Neural progenitor cell (in vitro differentiated cells): ENCODE measurements around the gene GNAQ.

Source experiments
- EZH2 ChIP-seq: fragments of 200-600 bp; sonication (generic); IDR thresholded peaks from 2 replicates; pipeline ENCODE4 v1.6.1; 2017; ENCODE audit warnings: antibody characterized with exemption, mild to moderate bottlenecking, moderate library complexity
- EZH2phosphoT487 ChIP-seq: fragments of 200-600 bp; sonication (generic); IDR thresholded peaks from 2 replicates; pipeline ENCODE4 v1.6.1; 2017; ENCODE audit warnings: antibody characterized with exemption
- TF ChIP-seq, protein P1 (sequence below): fragments of 200-600 bp; sonication (generic); IDR thresholded peaks from 2 replicates; pipeline ENCODE4 v1.5.1; 2017; ENCODE audit warnings: antibody characterized with exemption, mild to moderate bottlenecking

DNA sequence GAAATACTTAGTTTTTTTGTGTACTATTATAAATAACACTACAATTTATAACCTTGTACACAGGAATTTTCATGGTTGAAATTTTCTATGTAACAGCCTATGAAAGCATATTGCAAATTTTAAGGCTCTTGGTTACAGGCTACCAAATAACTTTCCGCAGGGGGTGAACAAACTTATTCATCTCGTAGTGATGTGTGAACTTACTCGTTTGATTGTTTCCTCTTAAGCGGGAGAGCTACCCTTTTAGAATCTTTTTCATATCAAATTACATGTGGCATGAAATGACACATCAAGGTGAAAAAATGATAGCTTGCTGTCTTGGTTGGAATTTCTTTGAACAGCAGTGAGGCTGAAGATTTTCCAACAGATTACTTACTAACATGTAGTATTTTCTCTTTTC lies 292.7 kb downstream of the GNAQ start:
- TF ChIP-seq, protein P1, sequence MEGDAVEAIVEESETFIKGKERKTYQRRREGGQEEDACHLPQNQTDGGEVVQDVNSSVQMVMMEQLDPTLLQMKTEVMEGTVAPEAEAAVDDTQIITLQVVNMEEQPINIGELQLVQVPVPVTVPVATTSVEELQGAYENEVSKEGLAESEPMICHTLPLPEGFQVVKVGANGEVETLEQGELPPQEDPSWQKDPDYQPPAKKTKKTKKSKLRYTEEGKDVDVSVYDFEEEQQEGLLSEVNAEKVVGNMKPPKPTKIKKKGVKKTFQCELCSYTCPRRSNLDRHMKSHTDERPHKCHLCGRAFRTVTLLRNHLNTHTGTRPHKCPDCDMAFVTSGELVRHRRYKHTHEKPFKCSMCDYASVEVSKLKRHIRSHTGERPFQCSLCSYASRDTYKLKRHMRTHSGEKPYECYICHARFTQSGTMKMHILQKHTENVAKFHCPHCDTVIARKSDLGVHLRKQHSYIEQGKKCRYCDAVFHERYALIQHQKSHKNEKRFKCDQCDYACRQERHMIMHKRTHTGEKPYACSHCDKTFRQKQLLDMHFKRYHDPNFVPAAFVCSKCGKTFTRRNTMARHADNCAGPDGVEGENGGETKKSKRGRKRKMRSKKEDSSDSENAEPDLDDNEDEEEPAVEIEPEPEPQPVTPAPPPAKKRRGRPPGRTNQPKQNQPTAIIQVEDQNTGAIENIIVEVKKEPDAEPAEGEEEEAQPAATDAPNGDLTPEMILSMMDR = no peak
- TF ChIP-seq EZH2phosphoT487 = no peak
- no peak for TF ChIP-seq EZH2
